A549 (cell line): Measurements from ENCODE around the gene DLG1. TPM values are rescaled to one million over a fixed set of nuclear protein-coding genes. Genes with fewer than 3 reads are reported as not detected.
"Not testable (repeated sequence)": the region's sequence is repeated elsewhere in the genome, so short reads cannot be mapped to it uniquely, and the experiment has no call there.

ENCODE experiments used
- ATAC-seq, 2 experiments: fragments of 200-7000 bp in 1 of 2; fragments of >200 bp in 1 of 2; cut with Nextera tagmentation in 1 of 2; cut with Tn5 transposase in 1 of 2; 3 replicates each; pipeline versions ENCODE4 v1.8.0 to v1.9.1; 2018 to 2020; ENCODE audit warnings: mild to moderate bottlenecking in 1 of 2, moderate library complexity in 1 of 2
- CTCF ChIA-PET: fragments of 300-600 bp; sonication (Branson Sonifier 250); formaldehyde crosslinking; extraction: SDS; loops from one replicate; lab custom pipeline; 2021; ENCODE audit warnings: antibody characterized with exemption, inconsistent platforms; lab: Yijun Ruan, JAX
- POLR2A ChIA-PET: fragments of 350-600 bp; formaldehyde crosslinking; extraction: SDS; loops from one replicate; lab custom pipeline; 2021; ENCODE audit warnings: antibody characterized with exemption, inconsistent platforms; lab: Yijun Ruan, JAX
- DNase-seq, 2 experiments: peaks; one replicate each; pipeline versions ENCODE4 v3.0.0 to v3.0.0-alpha.2; 2011 to 2016; ENCODE audit warnings: low read depth in 1 of 2, low spot score in 1 of 2
- FAIRE-seq: peaks from 2 replicates; lab custom pipeline; 2011; peaks lifted over from hg19 to GRCh38; lab: Jason Lieb, UNC
- H3K27ac ChIP-seq, 2 experiments: fragments of >200 bp; sonication (Bioruptor Twin); formaldehyde crosslinking; 3 replicates each; pipeline ENCODE4 v1.5.1; 2016 to 2017
- H3K4me1 ChIP-seq: fragments of >200 bp; sonication (Bioruptor Twin); formaldehyde crosslinking; 3 replicates; pipeline ENCODE4 v1.6.1; 2016
- H3K4me2 ChIP-seq: fragments of >200 bp; sonication (Bioruptor Twin); formaldehyde crosslinking; 3 replicates; pipeline ENCODE4 v1.6.1; 2016
- H3K4me3 ChIP-seq: fragments of >200 bp; sonication (Bioruptor Twin); formaldehyde crosslinking; 3 replicates; pipeline ENCODE4 v1.5.1; 2016
- H3K9me3 ChIP-seq: fragments of >200 bp; sonication (Bioruptor Twin); formaldehyde crosslinking; 3 replicates; pipeline ENCODE4 v1.6.1; 2016
- CBX8 ChIP-seq: fragments of 200-600 bp; sonication (generic); IDR thresholded peaks from 2 replicates; pipeline ENCODE4 v1.6.1; 2016
- CEBPB ChIP-seq, 2 experiments: fragments of >200 bp in 1 of 2; sonication (Bioruptor Twin) in 1 of 2; formaldehyde crosslinking in 1 of 2; IDR thresholded peaks; 2 replicates each; pipeline ENCODE4 v1.6.1; 2012 to 2016
- CHD4 ChIP-seq: fragments of 200-600 bp; sonication (generic); IDR thresholded peaks from 2 replicates; pipeline ENCODE4 v1.6.1; 2016; ENCODE audit warnings: antibody characterized with exemption, mild to moderate bottlenecking, borderline replicate concordance
- E2F6 ChIP-seq: IDR thresholded peaks from 2 replicates; pipeline ENCODE4 v1.6.1; 2012; ENCODE audit warnings: low read depth, borderline replicate concordance
- EP300 ChIP-seq, 2 experiments: fragments of >200 bp; sonication (Bioruptor Twin); formaldehyde crosslinking; IDR thresholded peaks; 2 replicates in 1 of 2; 3 replicates in 1 of 2; pipeline ENCODE4 v1.6.1; 2016 to 2017
- FOSB ChIP-seq: fragments of 250-450 bp; sonication (Bioruptor Pico); IDR thresholded peaks from 2 replicates; pipeline ENCODE4 v1.5.0; 2020; ENCODE audit warnings: mild to moderate bottlenecking, moderate library complexity
- FOXS1 ChIP-seq: fragments of 250-450 bp; sonication (Bioruptor Pico); IDR thresholded peaks from 2 replicates; pipeline ENCODE4 v1.5.0; 2020; ENCODE audit warnings: mild to moderate bottlenecking, moderate library complexity
- HEYL ChIP-seq: fragments of 250-450 bp; sonication (Bioruptor Pico); IDR thresholded peaks from 2 replicates; pipeline ENCODE4 v1.8.0; 2021; ENCODE audit warnings: mild to moderate bottlenecking, moderate library complexity
- HMGXB4 ChIP-seq: fragments of 250-450 bp; sonication (Bioruptor Pico); IDR thresholded peaks from 2 replicates; pipeline ENCODE4 v1.5.0; 2021; ENCODE audit warnings: mild to moderate bottlenecking, moderate library complexity, borderline replicate concordance
- HOXB5 ChIP-seq: fragments of 250-450 bp; sonication (Bioruptor Pico); IDR thresholded peaks from 2 replicates; pipeline ENCODE4 v1.5.0; 2020; ENCODE audit warnings: mild to moderate bottlenecking, moderate library complexity
- KDM1A ChIP-seq: fragments of 200-600 bp; sonication (generic); IDR thresholded peaks from 2 replicates; pipeline ENCODE4 v1.6.1; 2016; ENCODE audit warnings: low read depth, mild to moderate bottlenecking
- MAX ChIP-seq: IDR thresholded peaks from 2 replicates; pipeline ENCODE4 v1.6.1; 2012
- MAZ ChIP-seq: fragments of 150-350 bp; IDR thresholded peaks from 2 replicates; pipeline ENCODE4 v1.6.1; 2014; ENCODE audit warnings: antibody characterized with exemption, low read depth, low read length, borderline replicate concordance
- NFE2L2 ChIP-seq: fragments of 150-350 bp; conservative IDR thresholded peaks from 2 replicates; pipeline ENCODE4 v1.6.1; 2014; ENCODE audit warnings: low read length
- NR3C1 ChIP-seq: fragments of >200 bp; sonication (Bioruptor Twin); formaldehyde crosslinking; IDR thresholded peaks from 3 replicates; pipeline ENCODE4 v1.6.1; 2017
- PBX3 ChIP-seq: IDR thresholded peaks from 2 replicates; pipeline ENCODE4 v1.6.1; 2012
- POLR2A ChIP-seq: IDR thresholded peaks from 2 replicates; pipeline ENCODE4 v1.6.1; 2012; ENCODE audit warnings: mild to moderate bottlenecking, low read length
- POLR2AphosphoS2 ChIP-seq: conservative IDR thresholded peaks from 2 replicates; pipeline ENCODE4 v1.6.1; 2012; ENCODE audit warnings: low read length, improper control_type of control experiment, inconsistent platforms
- RARB ChIP-seq: fragments of 250-450 bp; sonication (Bioruptor Pico); IDR thresholded peaks from 2 replicates; pipeline ENCODE4 v1.8.0; 2021; ENCODE audit warnings: mild to moderate bottlenecking, moderate library complexity
- RCOR1 ChIP-seq: fragments of 150-350 bp; IDR thresholded peaks from 2 replicates; pipeline ENCODE4 v1.6.1; 2014; ENCODE audit warnings: antibody characterized with exemption, low read length, low read depth
- SMC3 ChIP-seq: fragments of >200 bp; sonication (Bioruptor Twin); formaldehyde crosslinking; IDR thresholded peaks from 3 replicates; pipeline ENCODE4 v1.6.1; 2018; ENCODE audit warnings: inconsistent platforms
- SREBF2 ChIP-seq: fragments of 450-650 bp; IDR thresholded peaks from 2 replicates; pipeline ENCODE4 v1.6.1; 2014; ENCODE audit warnings: mild to moderate bottlenecking, moderate library complexity
- TFCP2L1 ChIP-seq: fragments of 250-450 bp; sonication (Bioruptor Pico); IDR thresholded peaks from 2 replicates; pipeline ENCODE4 v1.5.0; 2021; ENCODE audit warnings: mild to moderate bottlenecking
- TP53 ChIP-seq: fragments of 250-450 bp; sonication (Bioruptor Pico); IDR thresholded peaks from 2 replicates; pipeline ENCODE4 v1.5.0; 2021; ENCODE audit warnings: mild to moderate bottlenecking, moderate library complexity
- ZNF302 ChIP-seq: fragments of 250-450 bp; sonication (Bioruptor Pico); IDR thresholded peaks from 2 replicates; pipeline ENCODE4 v1.9.0; 2021; ENCODE audit warnings: inconsistent platforms, mild to moderate bottlenecking, moderate library complexity
- ZSCAN20 ChIP-seq: fragments of 250-450 bp; sonication (Bioruptor Pico); IDR thresholded peaks from 2 replicates; pipeline ENCODE4 v1.8.0; 2022; ENCODE audit warnings: mild to moderate bottlenecking, moderate library complexity
- WGBS: methylation state at CpG from one replicate; pipeline ENCODE4 v1.1.6; 2017; ENCODE audit errors: missing lambda C conversion rate; 5-methylcytosine and 5-hydroxymethylcytosine counted together
- polyA plus RNA-seq, 4 experiments: library from polyadenylated mRNA; depleted of rRNA in 3 of 4; stranded (reverse); fragments of >200 nt; fragmentation: RNase III in 1 of 4; extraction: RNeasy Plus Mini Kit Qiagen cat#74134 plus additional on column Dnase treatment in 1 of 4; gene quantifications; 2 replicates in 3 of 4; 3 replicates in 1 of 4; pipeline ENCODE4 v1.2.3, GENCODE V29; 2011 to 2017

Gene DLG1
- polyA plus RNA-seq, 2 of the 4 experiments (the other 2 are of a cell fraction) = 27.0 to 33.9 TPM

GRCh38 chr3:197197334-197197733 is 101.1 kb downstream of the DLG1 start:
- H3K4me3 ChIP-seq = no peak overlapping the region
- no peak for DNase-seq
- TF ChIP-seq HEYL (no peak), NFE2L2 (no peak), CHD4 (no peak), CBX8 (no peak), HOXB5 (CRISPR knock-in tag) (no peak), RCOR1 (no peak), PBX3 (no peak)
- CTCF ChIA-PET = interaction anchor here (0.8 kb wide), 1 partner anchor 218 kb away, joined by 3 read pairs; no protein-coding TSS in a partner anchor
- no peak overlapping the region for H3K4me2 ChIP-seq
- POLR2A ChIA-PET = no interaction called here
- no peak for FAIRE-seq
- H3K27ac ChIP-seq = no peak overlapping the region
- H3K9me3 ChIP-seq = no peaks in the 10 kb centered on the region
- peaks cover 4% of the 10 kb centered on the region; the same call in 1 of the 3 replicates for H3K4me1 ChIP-seq
- 94% methylated on average over 2 of the region's 2 CpGs for WGBS
- ATAC-seq = no peak

GRCh38 chr3:197196192-197196591 is 102.2 kb downstream of the DLG1 start:
- TF ChIP-seq EP300 (IDR thresholded peaks at IDR 0.05) (no peak), KDM1A (no peak), SREBF2 (no peak)
- Histone ChIP-seq H3K27ac (no peak overlapping the region), H3K4me2 (no peak overlapping the region), H3K4me3 (no peak overlapping the region), H3K4me1 (peaks cover 4% of the 10 kb centered on the region; the same call in 1 of the 3 replicates), H3K9me3 (no peaks in the 10 kb centered on the region)
- ChIA-PET POLR2A (no interaction called here), CTCF (no interaction called here)
- DNase-seq = no peak
- WGBS = 94% methylated on average over 3 of the region's 3 CpGs
- ATAC-seq = no peak
- no peak for FAIRE-seq

GRCh38 chr3:197195326-197195725 is 103.1 kb downstream of the DLG1 start:
- WGBS = 90% methylated on average over 1 of the region's 1 CpG
- Histone ChIP-seq H3K4me1 (peaks cover 4% of the 10 kb centered on the region; the same call in 1 of the 3 replicates), H3K27ac (no peak overlapping the region), H3K9me3 (no peaks in the 10 kb centered on the region), H3K4me2 (no peak overlapping the region), H3K4me3 (no peak overlapping the region)
- no peak for DNase-seq
- no peak for FAIRE-seq
- TF ChIP-seq POLR2AphosphoS2 = no peak
- TF ChIP-seq HMGXB4 = no peak
- no peak for TF ChIP-seq SMC3
- no peak for TF ChIP-seq PBX3
- TF ChIP-seq HEYL = no peak
- TF ChIP-seq ZNF302 (CRISPR knock-in tag) = no peak
- TF ChIP-seq FOSB (CRISPR knock-in tag) = no peak
- no peak for TF ChIP-seq FOXS1
- TF ChIP-seq ZSCAN20 = no peak
- TF ChIP-seq POLR2A = no peak
- no peak for TF ChIP-seq EP300 (IDR thresholded peaks at IDR 0.05)
- no peak for TF ChIP-seq NR3C1
- TF ChIP-seq MAZ = no peak
- TF ChIP-seq TP53 (CRISPR knock-in tag) = no peak
- no peak for TF ChIP-seq CEBPB (IDR thresholded peaks at IDR 0.05)
- TF ChIP-seq E2F6 = no peak
- TF ChIP-seq SREBF2 = no peak
- TF ChIP-seq MAX = no peak
- TF ChIP-seq TFCP2L1 (CRISPR knock-in tag) = no peak
- TF ChIP-seq RARB (CRISPR knock-in tag) = no peak
- ChIA-PET CTCF (no interaction called here), POLR2A (no interaction called here)
- ATAC-seq = no peak

GRCh38 chr3:197193759-197194158 is 104.7 kb downstream of the DLG1 start:
- CTCF ChIA-PET, POLR2A ChIA-PET, ATAC-seq, DNase-seq, FAIRE-seq, H3K27ac ChIP-seq, H3K9me3 ChIP-seq, H3K4me2 ChIP-seq, H3K4me3 ChIP-seq: not testable (repeated sequence)
- peaks cover 18% of the 10 kb centered on the region for H3K4me1 ChIP-seq
- WGBS = 90% methylated on average over 3 of the region's 3 CpGs
